ENCODE results near the gene PIM3. TPM values are rescaled to one million over a fixed set of nuclear protein-coding genes. Genes with fewer than 3 reads are reported as not detected.
A peak's percentile ranks its signal among the peaks of the same experiment; 100 is the strongest.

Gene PIM3
- total RNA-seq, 2 donors from 2014 or later: 29.9 to 37.2 TPM

DNA sequence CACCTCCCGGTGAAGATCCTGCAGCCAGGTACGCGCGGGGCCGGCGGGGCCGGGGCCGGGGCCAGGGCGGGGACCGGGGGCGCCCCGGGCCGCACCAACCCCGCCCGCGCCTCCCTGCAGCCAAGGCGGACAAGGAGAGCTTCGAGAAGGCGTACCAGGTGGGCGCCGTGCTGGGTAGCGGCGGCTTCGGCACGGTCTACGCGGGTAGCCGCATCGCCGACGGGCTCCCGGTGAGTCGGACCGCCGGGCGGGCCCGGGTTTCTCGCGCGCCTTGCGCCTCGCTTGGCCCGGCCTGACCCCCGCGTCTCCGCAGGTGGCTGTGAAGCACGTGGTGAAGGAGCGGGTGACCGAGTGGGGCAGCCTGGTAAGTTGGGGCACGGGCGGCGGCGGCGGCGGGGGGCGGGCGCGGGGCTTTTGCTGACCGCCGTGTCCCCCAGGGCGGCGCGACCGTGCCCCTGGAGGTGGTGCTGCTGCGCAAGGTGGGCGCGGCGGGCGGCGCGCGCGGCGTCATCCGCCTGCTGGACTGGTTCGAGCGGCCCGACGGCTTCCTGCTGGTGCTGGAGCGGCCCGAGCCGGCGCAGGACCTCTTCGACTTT is 531 bp downstream of the PIM3 start:
- peak; percentile 86 for DNase-seq (ENCODE audit: low spot score)
- intact Hi-C loops (cut with DNase I): loop anchor here in 1 of 2 donors (5.0 kb wide), 1 partner anchor 281 kb away; no protein-coding TSS in a partner anchor

DNA sequence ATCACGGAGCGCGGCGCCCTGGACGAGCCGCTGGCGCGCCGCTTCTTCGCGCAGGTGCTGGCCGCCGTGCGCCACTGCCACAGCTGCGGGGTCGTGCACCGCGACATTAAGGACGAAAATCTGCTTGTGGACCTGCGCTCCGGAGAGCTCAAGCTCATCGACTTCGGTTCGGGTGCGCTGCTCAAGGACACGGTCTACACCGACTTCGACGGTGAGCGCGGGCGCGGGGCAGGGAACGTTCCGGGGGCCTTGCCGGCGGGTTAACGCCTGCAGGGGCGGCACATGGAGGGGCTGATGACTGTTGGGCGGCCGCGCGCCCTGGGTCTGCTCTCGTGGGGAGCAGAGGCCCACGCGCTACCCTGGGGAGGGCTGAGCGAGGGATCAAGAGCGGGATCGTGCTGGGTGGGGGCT is 1.0 kb downstream of the PIM3 start:
- peak; percentile 82 for DNase-seq (ENCODE audit: low spot score)
- intact Hi-C loops (cut with DNase I): loop anchor here in 1 of 2 donors (5.0 kb wide), 1 partner anchor 281 kb away; no protein-coding TSS in a partner anchor

DNA sequence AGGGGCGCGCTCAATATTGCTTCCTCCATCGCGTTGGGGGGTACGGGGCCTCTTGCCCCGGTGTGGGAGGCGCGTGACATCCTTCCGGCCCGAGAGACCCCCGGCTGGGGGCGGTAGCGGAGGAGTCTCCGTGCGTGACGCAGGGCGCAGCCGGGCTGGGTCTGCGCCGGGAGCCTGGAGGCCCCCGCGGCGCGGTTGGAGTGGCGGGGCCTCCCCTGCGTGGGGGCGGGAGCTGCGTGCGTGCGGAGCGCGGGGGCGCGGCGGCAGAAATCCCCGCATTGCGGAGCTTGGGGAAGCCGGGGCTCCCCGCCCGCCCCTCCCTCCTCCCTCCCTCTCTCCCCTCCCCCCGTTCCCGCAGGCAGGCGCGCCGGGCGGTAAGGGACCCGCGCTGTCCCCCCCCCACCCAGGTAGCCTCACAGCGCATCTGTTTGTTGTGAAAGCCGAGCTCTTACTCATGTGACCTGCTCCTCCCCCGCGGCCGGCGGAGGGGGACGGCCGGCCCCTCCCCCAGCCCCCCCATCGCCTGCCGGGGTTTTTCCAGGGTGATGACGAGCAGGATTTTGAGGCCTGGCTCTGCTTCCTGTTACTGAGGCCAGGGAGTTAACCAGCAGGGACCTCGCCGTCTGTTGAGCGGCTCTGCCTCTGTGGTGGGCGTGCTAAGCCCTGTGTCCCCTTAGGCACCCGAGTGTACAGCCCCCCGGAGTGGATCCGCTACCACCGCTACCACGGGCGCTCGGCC is 1.6 kb downstream of the PIM3 start:
- intact Hi-C loops (cut with DNase I): loop anchor here in 1 of 2 donors (5.0 kb wide), 1 partner anchor 280 kb away; no protein-coding TSS in a partner anchor
- DNase-seq (ENCODE audit: low spot score): peak; percentile 95

DNA sequence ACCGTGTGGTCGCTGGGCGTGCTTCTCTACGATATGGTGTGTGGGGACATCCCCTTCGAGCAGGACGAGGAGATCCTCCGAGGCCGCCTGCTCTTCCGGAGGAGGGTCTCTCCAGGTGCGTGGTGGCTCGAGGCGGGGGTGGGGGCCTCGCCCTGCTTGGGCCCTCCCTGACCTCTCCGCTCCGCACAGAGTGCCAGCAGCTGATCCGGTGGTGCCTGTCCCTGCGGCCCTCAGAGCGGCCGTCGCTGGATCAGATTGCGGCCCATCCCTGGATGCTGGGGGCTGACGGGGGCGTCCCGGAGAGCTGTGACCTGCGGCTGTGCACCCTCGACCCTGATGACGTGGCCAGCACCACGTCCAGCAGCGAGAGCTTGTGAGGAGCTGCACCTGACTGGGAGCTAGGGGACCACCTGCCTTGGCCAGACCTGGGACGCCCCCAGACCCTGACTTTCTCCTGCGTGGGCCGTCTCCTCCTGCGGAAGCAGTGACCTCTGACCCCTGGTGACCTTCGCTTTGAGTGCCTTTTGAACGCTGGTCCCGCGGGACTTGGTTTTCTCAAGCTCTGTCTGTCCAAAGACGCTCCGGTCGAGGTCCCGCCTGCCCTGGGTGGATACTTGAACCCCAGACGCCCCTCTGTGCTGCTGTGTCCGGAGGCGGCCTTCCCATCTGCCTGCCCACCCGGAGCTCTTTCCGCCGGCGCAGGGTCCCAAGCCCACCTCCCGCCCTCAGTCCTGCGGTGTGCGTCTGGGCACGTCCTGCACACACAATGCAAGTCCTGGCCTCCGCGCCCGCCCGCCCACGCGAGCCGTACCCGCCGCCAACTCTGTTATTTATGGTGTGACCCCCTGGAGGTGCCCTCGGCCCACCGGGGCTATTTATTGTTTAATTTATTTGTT is 2.4 kb downstream of the PIM3 start:
- intact Hi-C loops (cut with DNase I): loop anchor here in 1 of 2 donors (5.0 kb wide), 1 partner anchor 279 kb away; no protein-coding TSS in a partner anchor
- peak; percentile 82 for DNase-seq (ENCODE audit: low spot score)

DNA sequence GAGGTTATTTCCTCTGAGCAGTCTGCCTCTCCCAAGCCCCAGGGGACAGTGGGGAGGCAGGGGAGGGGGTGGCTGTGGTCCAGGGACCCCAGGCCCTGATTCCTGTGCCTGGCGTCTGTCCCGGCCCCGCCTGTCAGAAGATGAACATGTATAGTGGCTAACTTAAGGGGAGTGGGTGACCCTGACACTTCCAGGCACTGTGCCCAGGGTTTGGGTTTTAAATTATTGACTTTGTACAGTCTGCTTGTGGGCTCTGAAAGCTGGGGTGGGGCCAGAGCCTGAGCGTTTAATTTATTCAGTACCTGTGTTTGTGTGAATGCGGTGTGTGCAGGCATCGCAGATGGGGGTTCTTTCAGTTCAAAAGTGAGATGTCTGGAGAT is 3.1 kb downstream of the PIM3 start:
- intact Hi-C loops (cut with DNase I): loop anchor here in 1 of 2 donors (5.0 kb wide), 1 partner anchor 279 kb away; no protein-coding TSS in a partner anchor

DNA sequence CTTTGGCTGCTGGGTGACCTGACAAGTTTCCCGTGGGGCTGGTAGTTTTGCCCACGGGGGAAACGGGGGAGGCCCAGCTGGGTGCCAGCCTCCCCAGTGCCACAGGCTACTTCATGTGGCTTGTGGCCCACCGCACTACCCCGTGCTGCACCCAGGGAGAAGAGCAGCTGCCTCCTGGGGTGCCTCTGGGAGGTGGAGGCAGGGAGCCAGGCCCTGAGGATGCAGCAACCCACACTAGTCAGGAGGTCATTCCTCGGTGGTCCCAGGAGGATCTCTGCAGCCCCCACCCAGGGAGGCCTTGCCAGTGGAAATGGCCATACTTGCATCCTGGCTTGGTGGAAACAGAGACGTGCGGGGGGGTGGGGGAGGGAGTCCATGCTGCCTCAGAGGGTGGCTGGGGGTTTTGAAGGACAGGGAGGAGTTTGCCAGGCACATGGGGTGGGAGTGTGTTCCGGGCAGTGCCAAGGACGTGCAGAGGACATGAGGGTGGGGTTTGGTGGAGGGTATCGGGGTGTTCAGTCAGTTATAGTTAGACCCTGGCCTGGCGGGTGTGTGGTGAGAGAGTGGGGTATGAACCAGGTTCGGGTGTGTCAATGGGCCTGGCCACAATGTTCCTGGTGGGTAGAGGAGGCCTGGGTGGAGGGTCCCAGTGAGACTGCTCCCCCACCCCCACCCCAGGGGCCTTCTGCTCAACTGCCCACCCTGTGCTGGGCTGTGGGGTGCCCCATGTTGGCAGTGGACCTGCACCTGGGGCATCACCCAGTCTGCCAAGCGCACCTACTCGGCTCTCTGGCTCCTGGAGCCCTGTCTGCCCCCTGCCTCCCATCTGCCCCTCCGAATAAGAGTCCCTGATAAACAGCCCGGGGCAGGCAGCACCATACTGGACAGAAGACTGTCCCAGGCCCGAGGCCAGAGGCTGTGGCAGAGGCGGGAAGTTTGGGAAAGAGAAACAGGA is 3.8 kb downstream of the PIM3 start:
- peak; percentile 81 for DNase-seq (ENCODE audit: low spot score)
- intact Hi-C loops (cut with DNase I): loop anchor here (5.0 kb wide), 2 partner anchors 32 to 278 kb away; no protein-coding TSS in a partner anchor

More for the DNA sequence above, 3.1 kb downstream of the PIM3 start:
- DNase-seq (ENCODE audit: low spot score): peak; percentile 58

DNA sequence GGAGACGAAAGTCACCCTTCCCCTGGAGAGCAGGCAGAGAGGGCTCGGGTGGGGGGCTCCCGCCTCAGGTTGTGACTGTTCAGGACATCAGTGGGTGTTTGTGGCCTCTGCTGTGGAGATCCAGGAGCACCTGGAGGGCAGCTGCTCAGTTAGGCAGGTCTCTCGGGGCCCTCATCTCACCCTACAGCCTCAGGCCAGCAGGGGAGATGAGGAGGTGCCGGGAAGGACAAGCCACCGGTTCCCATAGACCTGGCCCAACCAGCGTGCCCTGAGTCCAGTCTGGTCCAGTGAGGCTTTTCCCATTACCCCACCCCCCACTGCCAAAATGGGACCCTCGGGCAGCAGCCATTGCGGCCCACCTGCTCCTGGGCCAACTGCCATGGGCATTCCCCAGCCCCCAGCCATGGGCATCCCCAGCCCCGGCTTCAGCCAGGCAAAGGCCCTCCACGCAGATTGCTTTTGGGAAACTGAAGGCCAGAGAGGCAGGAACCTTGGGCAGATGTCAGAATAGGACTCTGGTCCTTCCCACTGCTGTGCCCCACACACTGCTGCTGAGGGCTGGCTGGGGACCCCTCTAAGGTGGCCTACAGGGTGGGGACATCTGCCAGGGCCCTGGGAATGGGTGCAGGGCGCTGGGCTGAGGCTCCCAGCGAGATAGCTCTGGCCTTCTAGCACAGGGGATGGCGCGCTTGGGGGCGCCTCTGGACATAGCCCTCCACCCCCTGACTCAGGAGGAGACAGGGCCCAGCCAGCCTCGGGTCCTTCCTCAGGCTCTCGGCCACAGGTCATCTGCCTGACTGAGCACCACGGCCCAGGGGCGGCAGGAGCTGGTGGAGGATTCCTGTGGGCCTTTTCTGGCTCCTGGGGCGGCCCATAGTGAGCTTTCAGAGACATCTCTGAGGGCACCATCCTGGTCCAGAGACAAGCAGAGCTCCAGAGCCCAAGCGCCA is 4.8 kb downstream of the PIM3 start:
- intact Hi-C loops (cut with DNase I): loop anchor here (5.0 kb wide), 1 partner anchor 33 kb away; no protein-coding TSS in a partner anchor
- DNase-seq (ENCODE audit: low spot score): peak; percentile 77

DNA sequence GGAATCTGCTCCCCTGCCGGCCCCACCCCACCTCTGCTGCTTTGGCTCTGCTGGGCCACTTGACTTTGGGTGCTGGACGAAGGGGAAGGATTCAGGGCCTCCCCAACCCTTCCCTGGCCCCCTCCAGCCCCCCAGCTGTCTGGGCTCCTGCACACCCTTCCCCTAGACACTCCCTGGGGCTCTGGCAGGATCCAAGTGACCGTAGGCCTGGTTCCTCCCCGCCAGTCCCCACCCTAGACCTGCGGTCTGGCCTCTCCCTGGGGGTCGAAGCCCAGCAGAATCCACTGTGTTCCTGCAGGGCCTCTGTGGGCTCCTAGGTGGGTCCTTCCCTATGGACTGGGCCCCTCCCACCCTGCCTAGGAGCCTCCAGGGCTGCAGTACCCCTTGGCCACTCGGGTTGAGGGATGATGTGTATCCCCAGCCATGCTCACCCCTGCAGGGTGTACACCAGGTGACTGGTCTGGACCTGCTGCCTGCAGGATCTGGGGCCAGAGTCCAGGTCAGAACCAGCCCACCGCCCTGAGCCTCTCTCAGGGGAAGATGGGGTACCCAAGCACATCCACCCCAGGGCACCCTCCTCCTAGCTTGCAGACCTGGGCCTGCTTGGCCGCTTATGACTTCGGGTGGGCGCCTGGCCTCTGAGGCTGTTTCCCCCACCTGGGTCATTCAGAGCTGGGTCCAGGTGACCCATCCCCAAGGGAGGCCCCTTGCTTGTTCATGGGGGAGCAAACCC is 5.6 kb downstream of the PIM3 start:
- intact Hi-C loops (cut with DNase I): loop anchor here (5.0 kb wide), 1 partner anchor 34 kb away; no protein-coding TSS in a partner anchor
- peak; percentile 66 for DNase-seq (ENCODE audit: low spot score)

DNA sequence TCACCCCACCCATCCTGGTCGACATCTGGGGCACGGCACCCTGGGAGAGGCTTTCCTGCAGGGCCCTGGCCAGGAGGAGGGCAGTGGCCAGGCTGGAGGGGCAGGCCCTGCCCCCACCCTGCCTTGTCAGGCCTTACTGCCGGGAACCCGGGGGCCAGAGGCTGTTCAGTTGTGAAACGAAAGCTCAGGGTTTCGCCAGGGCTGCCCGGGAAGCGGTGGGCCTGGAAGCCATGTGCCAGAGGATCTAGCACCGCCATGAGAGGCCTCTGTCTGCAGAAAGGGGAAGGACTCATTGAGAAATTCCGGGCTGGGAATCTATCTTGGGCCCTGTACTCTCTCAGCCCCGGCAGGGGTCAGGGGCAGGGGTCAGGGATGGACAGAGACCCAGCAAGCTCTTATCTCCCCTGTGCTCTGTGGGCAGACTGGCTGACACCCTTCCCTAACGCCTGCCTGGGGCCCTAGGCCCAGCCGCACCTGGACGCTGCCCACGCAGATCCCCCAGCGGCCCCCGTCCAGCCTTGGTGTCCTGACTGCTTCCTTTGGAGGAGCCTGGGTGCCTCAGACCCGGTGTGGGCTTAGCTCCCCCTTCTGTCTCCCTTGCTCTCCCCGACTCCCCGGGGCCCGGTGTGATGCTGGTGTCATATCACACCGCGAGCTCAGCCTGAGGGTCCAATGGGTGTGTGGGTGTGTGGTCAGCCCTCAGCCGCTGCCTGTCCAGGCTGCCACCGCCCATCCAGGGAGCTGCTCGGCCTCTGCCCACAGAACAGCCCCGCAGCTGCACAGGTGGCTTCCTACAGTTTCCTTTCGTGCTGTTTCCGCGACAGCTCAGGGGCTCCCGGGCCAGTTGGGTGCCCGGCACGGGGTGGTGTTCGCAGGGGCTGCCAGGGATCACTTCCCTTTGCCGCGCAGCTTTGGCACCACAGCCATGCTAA is 6.5 kb downstream of the PIM3 start:
- intact Hi-C loops (cut with DNase I): loop anchor here (5.0 kb wide), 1 partner anchor 35 kb away; no protein-coding TSS in a partner anchor
- DNase-seq (ENCODE audit: low spot score): peak; percentile 90

DNA sequence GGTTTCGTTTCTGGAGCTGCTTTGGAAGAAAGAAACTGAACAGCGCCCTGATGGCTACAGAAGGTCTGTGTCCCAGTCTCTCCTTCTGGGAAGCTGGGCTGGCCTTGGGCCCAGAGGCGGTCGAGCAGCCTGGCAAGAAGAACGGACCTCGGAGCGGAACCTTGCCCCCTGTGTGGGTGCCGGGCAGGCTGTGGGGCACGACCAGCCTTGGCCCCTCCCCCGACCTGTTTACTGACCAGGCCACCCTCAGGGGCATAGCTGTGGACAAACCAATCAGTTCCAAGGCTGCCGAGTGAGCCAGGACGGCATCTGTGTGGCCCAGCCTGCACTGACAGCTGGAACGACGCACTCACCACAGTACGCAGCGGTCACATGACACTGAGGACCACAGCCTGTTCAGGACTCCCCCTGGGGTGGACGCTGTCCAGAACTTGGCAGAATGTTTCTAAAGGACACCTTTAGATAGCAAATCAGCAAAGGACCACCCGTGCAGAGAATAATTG is 7.2 kb downstream of the PIM3 start:
- intact Hi-C loops (cut with DNase I): loop anchor here (5.0 kb wide), 1 partner anchor 35 kb away; no protein-coding TSS in a partner anchor
- DNase-seq (ENCODE audit: low spot score): peak; percentile 85

DNA sequence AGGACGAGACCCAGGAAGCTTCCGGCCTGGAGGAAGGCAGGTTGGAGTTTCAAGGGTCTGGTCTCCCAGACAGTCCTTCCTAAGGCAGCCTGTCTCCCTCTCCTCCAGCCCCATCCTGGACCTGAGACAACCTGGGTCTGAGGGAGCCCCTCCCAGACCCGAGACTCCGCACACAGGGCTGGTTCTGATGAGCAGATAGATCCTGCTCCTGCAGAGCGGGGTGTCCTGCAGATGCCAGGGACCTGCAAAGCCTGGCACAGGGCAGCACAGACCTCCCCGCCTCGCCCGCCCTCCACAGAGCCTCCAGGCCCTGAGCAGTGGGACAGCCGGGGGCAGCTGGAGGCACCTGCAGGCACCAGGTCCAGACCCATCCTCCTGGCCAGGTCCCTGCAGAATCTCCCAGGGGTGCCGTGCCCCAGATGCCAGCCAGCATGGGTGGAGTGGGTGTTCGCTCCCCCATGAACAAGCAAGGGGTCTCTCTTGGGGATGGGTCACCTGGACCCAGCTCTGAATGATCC is 7.8 kb downstream of the PIM3 start:
- intact Hi-C loops (cut with DNase I): loop anchor here (5.0 kb wide), 1 partner anchor 36 kb away; no protein-coding TSS in a partner anchor
- DNase-seq (ENCODE audit: low spot score): peak; percentile 76

DNA sequence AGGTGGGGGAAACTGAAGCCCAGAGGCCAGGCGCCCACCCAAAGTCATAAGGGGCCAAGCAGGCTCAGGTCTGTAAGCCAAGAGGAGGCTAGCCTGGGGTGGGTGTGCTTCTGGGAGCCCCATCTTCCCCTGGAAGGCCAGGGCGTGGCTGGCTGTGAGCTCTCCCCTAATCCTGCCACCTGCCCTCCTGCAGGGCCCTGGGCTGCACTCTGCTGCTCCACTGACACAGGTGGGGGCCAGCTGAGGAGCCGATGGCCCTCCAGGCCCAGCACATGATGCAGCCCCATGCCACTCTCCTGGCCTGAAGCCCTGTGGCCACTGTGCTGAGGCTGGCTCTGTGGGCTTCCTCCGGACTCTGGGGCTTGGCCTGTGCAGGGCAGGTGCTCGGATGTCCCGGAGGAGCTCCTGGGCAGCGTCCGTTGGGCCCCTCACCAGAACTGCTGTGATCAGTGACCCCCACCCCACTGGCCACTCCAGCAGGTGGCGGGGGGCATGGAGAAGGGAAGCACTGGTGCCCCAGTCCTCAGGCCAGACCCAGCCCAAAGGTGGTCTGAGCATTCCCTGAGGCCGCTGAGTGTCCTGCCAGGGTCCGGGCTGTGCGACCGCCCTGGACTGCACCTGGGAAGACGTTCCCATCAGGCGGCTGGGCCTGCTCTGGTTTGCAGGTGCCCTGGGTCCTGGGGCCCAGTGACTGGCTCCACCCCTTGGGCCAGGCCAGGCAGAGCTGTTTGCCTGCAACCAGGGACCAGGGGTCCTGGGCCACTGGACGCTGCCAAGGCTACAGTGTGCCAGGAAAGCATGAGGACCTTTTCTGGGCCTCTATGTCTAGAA is 8.5 kb downstream of the PIM3 start:
- DNase-seq (ENCODE audit: low spot score): peak; percentile 79
- intact Hi-C loops (cut with DNase I): loop anchor here (5.0 kb wide), 1 partner anchor 37 kb away; no protein-coding TSS in a partner anchor

DNA sequence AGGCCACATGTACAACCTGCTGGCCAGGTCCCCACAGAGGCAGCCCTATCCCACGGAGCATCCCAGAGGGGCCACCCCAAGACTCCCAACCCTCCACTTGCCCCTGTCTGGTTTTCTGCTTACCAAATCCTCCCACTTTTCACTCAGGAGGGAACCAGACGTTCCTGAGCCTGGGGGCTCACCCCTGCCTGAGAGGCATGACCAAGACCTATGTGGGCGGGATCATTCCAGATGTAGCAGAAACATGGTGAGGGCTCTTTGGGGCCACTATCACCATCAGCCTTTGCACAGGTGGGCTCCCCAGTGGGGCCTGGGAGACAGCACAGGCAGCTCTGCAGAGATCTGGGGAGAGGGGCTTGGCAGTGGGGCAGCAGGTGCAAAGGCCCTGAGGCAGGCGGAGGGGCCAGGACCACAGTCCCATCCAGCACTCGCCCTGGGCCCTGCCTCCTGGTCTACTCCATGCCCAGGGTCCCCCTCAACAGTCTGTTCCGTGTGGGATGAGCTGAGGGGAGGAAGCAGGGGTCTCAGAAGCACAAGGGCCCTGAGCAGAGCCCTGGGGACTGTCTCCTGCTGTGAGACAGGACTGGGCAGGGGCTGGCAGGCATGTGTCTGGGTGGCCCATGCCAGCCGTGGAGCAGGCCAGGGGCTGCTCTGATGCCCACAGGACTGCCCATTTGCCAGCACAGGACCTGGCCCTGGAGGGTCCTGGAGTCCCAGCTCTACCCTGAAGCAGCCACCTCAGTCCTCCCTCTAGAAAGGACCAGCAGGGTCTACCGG is 9.4 kb downstream of the PIM3 start:
- DNase-seq (ENCODE audit: low spot score): peak; percentile 69
- intact Hi-C loops (cut with DNase I): loop anchor here (5.0 kb wide), 1 partner anchor 38 kb away; no protein-coding TSS in a partner anchor
